Esophagus muscularis mucosa (tissue), 4 donors: ENCODE data around the gene PLIN5. TPM values are rescaled to one million over a fixed set of nuclear protein-coding genes. Genes with fewer than 3 reads are reported as not detected.

ENCODE experiments used
- DNase-seq: peaks from one replicate; pipeline ENCODE4 v3.0.0-alpha.2; 2017; ENCODE audit errors: extremely low spot score
- H3K27ac ChIP-seq, 4 donors: fragments of 200-600 bp; sonication (generic); replicated peaks in 1 of 4; 1 replicate in 3 of 4; 2 replicates in 1 of 4; pipeline ENCODE4 v1.5.1; 2016 to 2019; ENCODE audit warnings: mild to moderate bottlenecking in 1 of 4
- H3K27me3 ChIP-seq, 4 donors: fragments of 200-600 bp; sonication (generic); one replicate each; pipeline versions ENCODE4 v1.5.1 to v1.6.0; 2016 to 2019
- H3K36me3 ChIP-seq, 4 donors: fragments of 200-600 bp; sonication (generic); one replicate each; pipeline ENCODE4 v1.5.1; 2016 to 2019
- H3K4me1 ChIP-seq, 4 donors: fragments of 200-600 bp; sonication (generic); one replicate each; pipeline ENCODE4 v1.5.1; 2016 to 2019
- H3K4me3 ChIP-seq, 4 donors: fragments of 200-600 bp; sonication (generic); 1 replicate in 2 of 4; 2 replicates in 2 of 4; pipeline ENCODE4 v1.5.1; 2016 to 2019; ENCODE audit warnings: mild to moderate bottlenecking in 4 of 4, moderate library complexity in 1 of 4
- H3K9me3 ChIP-seq, 4 donors: fragments of 200-600 bp; sonication (generic); 1 replicate in 3 of 4; 2 replicates in 1 of 4; pipeline ENCODE4 v1.5.1; 2016 to 2019
- EP300 ChIP-seq: sonication (generic); formaldehyde crosslinking; IDR thresholded peaks from one replicate; pipeline ENCODE4 v1.6.1; 2017; ENCODE audit warnings: antibody characterized with exemption
- POLR2A ChIP-seq: fragments of 450-650 bp; IDR thresholded peaks from one replicate; pipeline ENCODE4 v1.6.1; 2017; ENCODE audit warnings: antibody characterized with exemption, moderate library complexity, mild to moderate bottlenecking, low read depth
- POLR2AphosphoS5 ChIP-seq, 2 donors: sonication (generic); formaldehyde crosslinking; IDR thresholded peaks; one replicate each; pipeline ENCODE4 v1.6.1; 2017; ENCODE audit warnings: antibody characterized with exemption in 2 of 2
- WGBS: methylation state at CpG from one replicate; pipeline ENCODE4 v1.1.5; 2018; 5-methylcytosine and 5-hydroxymethylcytosine counted together
- intact Hi-C: fragments of 100-400 bp; cut with DNase I; formaldehyde crosslinking; loops from one replicate; pipeline ENCODE4 v1.15.1; 2023
- total RNA-seq, 4 donors: library from RNA; depleted of rRNA; stranded (reverse); fragments of >200 nt; gene quantifications; one replicate each; pipeline versions ENCODE4 v1.1.0 to v1.2.1, GENCODE V29; 2016
- TF ChIP-seq, protein P1 (sequence below), 3 experiments: fragments of 200-600 bp in 2 of 3; fragments of 450-650 bp in 1 of 3; sonication (generic) in 2 of 3; IDR thresholded peaks; one replicate each; pipeline ENCODE4 v1.5.1; 2017 to 2019; ENCODE audit warnings: antibody characterized with exemption in 3 of 3, mild to moderate bottlenecking in 2 of 3, moderate library complexity in 1 of 3

The PLIN5 gene
- total RNA-seq, 4 donors from 2014 or later, result 7.9 to 11.9 (median 9.1) TPM

DNA sequence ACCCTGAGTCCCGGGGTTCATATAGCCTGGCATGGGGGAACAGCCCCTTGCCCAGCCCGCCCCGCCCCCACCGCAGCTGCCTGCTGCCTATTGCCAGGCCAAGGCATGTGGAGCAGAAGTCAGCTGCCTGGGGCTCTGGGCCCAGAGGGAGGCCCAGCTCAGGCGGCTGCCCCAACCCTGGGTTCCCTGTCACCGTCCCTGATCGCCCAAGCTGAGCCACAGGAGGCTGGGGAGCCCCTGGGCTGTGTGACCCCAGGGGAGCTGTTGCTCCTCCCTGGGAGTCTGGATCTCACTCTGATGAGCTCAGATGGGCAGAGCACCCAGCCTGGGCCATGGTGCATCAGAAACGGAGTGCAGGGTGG is 18.1 kb downstream of the PLIN5 start:
- no peak for TF ChIP-seq EP300
- TF ChIP-seq, protein P1, sequence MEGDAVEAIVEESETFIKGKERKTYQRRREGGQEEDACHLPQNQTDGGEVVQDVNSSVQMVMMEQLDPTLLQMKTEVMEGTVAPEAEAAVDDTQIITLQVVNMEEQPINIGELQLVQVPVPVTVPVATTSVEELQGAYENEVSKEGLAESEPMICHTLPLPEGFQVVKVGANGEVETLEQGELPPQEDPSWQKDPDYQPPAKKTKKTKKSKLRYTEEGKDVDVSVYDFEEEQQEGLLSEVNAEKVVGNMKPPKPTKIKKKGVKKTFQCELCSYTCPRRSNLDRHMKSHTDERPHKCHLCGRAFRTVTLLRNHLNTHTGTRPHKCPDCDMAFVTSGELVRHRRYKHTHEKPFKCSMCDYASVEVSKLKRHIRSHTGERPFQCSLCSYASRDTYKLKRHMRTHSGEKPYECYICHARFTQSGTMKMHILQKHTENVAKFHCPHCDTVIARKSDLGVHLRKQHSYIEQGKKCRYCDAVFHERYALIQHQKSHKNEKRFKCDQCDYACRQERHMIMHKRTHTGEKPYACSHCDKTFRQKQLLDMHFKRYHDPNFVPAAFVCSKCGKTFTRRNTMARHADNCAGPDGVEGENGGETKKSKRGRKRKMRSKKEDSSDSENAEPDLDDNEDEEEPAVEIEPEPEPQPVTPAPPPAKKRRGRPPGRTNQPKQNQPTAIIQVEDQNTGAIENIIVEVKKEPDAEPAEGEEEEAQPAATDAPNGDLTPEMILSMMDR (IDR thresholded peaks at IDR 0.05), result no peak
- TF ChIP-seq POLR2A, result peak; percentile 70
- TF ChIP-seq POLR2AphosphoS5 (IDR thresholded peaks at IDR 0.05), result peak; percentile 67 to 68
- Histone ChIP-seq H3K27ac (peak overlapping the region; percentile 93 to 96 (median 94)), H3K27me3 (no peaks in the 10 kb centered on the region), H3K4me1 (peaks cover 27 to 54% (median 46%) of the 10 kb centered on the region in 4 donors), H3K36me3 (peaks cover 12 to 27% (median 19%) of the 10 kb centered on the region in 4 donors), H3K4me3 (peak overlapping the region; percentile 58 to 69 (median 64)), H3K9me3 (no peaks in the 10 kb centered on the region)
- no peak for DNase-seq
- intact Hi-C loops, result loop anchor here (5.0 kb wide), 1 partner anchor 60 kb away; the partner anchor contains the start of gene UBXN6
- no CpG with 5 or more reads among the region's 8 CpGs for WGBS

DNA sequence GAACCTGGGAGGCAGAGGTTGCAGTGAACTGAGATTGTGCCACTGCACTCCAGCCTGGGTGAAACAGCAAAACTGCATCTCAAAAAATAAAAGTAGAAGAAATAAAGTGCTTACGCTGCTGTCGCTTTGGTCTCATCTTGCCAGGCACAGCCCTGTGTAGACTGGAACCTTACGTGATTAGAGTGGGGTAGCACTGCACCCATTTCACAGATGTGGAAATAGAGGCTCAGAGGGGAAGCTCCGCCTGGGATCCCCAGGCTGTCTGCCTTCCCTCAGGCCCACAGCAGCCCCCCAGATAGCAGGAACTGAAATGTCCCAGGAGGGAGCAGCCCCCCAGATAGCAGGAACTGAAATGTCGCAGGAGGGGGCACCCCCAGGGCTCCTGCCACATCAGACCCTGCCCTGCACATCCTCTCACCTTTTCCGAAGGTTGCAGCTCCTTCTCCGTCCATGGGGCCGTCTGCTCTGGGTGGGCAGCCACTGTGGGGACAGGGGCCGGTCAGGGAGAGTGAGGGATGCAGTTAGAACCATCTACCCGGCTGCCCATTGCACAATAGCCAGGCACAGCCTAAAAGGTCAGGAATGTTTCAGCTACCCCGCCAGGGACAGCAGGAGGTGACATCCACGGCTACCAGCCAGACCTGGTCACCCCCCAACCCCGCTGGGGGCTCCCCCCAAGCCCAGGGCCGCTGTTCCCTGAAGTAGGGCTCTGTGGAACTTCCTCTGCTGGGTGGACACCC is 18.7 kb downstream of the PLIN5 start:
- 87% methylated on average over 4 of the region's 14 CpGs for WGBS
- peaks cover 27 to 54% (median 46%) of the 10 kb centered on the region in 4 donors for H3K4me1 ChIP-seq
- H3K9me3 ChIP-seq, result no peaks in the 10 kb centered on the region
- H3K36me3 ChIP-seq, result peaks cover 12 to 30% (median 21%) of the 10 kb centered on the region in 4 donors
- no peak for DNase-seq
- TF ChIP-seq POLR2AphosphoS5 (IDR thresholded peaks at IDR 0.05) (no peak), POLR2A (no peak), EP300 (no peak)
- TF ChIP-seq, protein P1 (IDR thresholded peaks at IDR 0.05), result no peak
- no peaks in the 10 kb centered on the region for H3K27me3 ChIP-seq
- H3K27ac ChIP-seq, result peak overlapping the region; percentile 93 to 96 (median 94)
- peak overlapping the region; percentile 58 to 69 (median 64) for H3K4me3 ChIP-seq
- intact Hi-C loops, result loop anchor here (5.0 kb wide), 1 partner anchor 59 kb away; the partner anchor contains the start of gene UBXN6

DNA sequence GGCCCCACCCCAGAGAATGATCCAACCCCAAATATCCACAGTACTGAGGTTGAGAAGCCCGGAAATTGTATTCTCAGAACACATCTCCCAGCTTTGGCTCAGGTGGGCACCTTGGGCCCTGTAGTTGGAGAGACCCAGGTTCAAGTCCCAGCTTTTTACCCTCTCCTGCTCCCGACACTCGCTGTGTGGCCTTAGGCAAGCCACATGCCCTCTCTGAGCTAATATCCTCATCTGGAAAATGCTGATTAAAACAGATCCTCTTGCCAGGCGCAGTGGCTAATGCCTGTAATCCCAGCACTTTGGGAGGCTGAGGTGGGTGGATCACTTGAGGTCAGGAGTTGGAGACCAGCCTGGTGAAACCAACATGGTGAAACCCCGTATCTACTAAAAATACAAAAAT is 19.3 kb downstream of the PLIN5 start:
- H3K27me3 ChIP-seq, result no peaks in the 10 kb centered on the region
- 90% methylated on average over 5 of the region's 5 CpGs for WGBS
- H3K4me3 ChIP-seq, result no peak overlapping the region
- no peak for DNase-seq
- peak overlapping the region in 3 of 4 donors; percentile 93 to 94 (median 94) for H3K27ac ChIP-seq
- intact Hi-C loops, result loop anchor here (5.0 kb wide), 1 partner anchor 58 kb away; the partner anchor contains the start of gene UBXN6
- peaks cover 12 to 30% (median 23%) of the 10 kb centered on the region in 4 donors for H3K36me3 ChIP-seq
- no peaks in the 10 kb centered on the region for H3K9me3 ChIP-seq
- TF ChIP-seq POLR2A, result no peak
- peaks cover 27 to 60% (median 46%) of the 10 kb centered on the region in 4 donors for H3K4me1 ChIP-seq

DNA sequence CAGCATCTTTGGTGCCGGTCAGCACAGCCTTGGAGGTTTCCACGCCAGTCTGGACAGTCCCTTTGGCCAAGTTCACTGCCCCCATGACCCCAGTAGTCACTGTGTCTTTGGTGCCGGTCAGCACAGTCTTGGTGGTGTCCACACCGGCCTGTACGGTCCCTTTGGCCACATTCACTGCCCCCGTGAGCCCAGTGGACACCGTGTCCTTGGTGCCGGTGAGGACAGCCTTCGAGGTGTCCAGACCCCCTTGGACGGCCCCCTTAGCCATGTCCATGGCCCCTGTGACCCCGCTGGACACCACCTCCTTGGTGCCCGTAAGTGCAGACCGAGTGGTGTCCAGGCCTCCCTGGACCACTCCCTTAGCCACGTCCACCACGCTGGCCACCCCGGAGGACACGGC is 21.8 kb downstream of the PLIN5 start:
- Histone ChIP-seq H3K36me3 (peaks cover 12 to 42% (median 28%) of the 10 kb centered on the region in 4 donors), H3K4me3 (no peak overlapping the region), H3K4me1 (peaks cover 15 to 59% (median 32%) of the 10 kb centered on the region in 4 donors), H3K27me3 (no peaks in the 10 kb centered on the region), H3K9me3 (no peaks in the 10 kb centered on the region), H3K27ac (no peak overlapping the region)
- WGBS, result 94% methylated on average over 13 of the region's 17 CpGs
- intact Hi-C loops, result no loop called here
- no peak for TF ChIP-seq POLR2A
- TF ChIP-seq POLR2AphosphoS5 (IDR thresholded peaks at IDR 0.05), result no peak
- no peak for TF ChIP-seq EP300
- TF ChIP-seq, protein P1 (IDR thresholded peaks at IDR 0.05), result no peak
- DNase-seq, result no peak

DNA sequence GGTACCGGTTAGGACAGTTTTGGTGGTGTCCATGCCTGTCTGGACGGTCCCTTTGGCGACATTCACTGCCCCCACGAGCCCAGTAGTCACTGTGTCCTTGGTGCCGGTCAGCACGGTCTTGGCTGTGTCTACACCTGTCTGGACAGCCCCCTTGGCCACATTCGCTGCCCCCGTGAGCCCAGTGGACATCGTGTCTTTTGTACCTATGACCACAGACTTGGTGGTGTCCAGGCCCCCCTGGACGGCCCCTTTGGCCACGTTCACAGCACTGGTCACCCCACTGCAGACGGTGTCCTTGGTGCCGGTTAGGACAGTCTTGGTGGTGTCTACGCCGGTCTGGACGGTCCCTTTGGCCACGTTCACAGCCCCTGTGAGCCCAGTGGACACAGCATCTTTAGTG is 23.0 kb downstream of the PLIN5 start:
- intact Hi-C loops, result no loop called here
- WGBS, result 89% methylated on average over 17 of the region's 17 CpGs
- H3K4me1 ChIP-seq, result peaks cover 15 to 66% (median 36%) of the 10 kb centered on the region in 4 donors

More for the DNA sequence above, 23.0 kb downstream of the PLIN5 start:
- Histone ChIP-seq H3K36me3 (peaks cover 12 to 53% (median 39%) of the 10 kb centered on the region in 4 donors), H3K4me3 (no peak overlapping the region), H3K27ac (no peak overlapping the region), H3K9me3 (no peaks in the 10 kb centered on the region), H3K27me3 (no peaks in the 10 kb centered on the region)
- no peak for DNase-seq
- TF ChIP-seq EP300 (no peak), POLR2A (no peak), POLR2AphosphoS5 (IDR thresholded peaks at IDR 0.05) (no peak)
- TF ChIP-seq, protein P1 (IDR thresholded peaks at IDR 0.05), result no peak
